ENCODE results near the gene KCNG3.

The KCNG3 gene, protein sequence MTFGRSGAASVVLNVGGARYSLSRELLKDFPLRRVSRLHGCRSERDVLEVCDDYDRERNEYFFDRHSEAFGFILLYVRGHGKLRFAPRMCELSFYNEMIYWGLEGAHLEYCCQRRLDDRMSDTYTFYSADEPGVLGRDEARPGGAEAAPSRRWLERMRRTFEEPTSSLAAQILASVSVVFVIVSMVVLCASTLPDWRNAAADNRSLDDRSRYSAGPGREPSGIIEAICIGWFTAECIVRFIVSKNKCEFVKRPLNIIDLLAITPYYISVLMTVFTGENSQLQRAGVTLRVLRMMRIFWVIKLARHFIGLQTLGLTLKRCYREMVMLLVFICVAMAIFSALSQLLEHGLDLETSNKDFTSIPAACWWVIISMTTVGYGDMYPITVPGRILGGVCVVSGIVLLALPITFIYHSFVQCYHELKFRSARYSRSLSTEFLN

GRCh38 chr2:42493468-42494354 is at the start of gene KCNG3:
Gene KCNG3 (minus strand): TSS chr2:42493982. CDS start chr2:42493501, 481 bp downstream.
- in situ Hi-C loops (cut with MboI; ENCODE audit: low sequenced_read_pairs) = no loop called here

DNA sequence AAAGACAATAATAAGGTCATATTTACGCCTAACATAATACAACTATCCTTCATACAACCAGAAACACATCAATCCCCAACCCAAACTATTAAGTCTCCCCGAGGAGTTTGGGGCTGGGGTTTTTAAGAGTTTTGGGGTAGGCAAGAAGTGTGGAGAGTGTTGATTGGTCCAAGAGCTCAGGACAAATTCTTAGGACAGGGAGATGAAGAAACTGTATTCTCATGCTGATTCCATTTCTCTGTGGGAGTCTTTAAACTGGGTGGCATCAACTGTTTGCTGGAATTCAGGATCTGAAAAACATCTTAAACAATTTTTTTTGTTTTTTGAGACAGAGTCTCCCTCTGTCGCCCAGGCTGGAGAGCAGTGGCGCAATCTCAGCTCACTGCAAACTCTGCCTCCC is 49.1 kb upstream of the KCNG3 start:
- in situ Hi-C loops (cut with MboI; ENCODE audit: low sequenced_read_pairs) = no loop called here

GRCh38 chr2:42537493-42537892 is 43.7 kb upstream of the KCNG3 start:
- in situ Hi-C loops (cut with MboI; ENCODE audit: low sequenced_read_pairs) = no loop called here

GRCh38 chr2:42532397-42532796 is 38.6 kb upstream of the KCNG3 start:
- in situ Hi-C loops (cut with MboI; ENCODE audit: low sequenced_read_pairs) = no loop called here

DNA sequence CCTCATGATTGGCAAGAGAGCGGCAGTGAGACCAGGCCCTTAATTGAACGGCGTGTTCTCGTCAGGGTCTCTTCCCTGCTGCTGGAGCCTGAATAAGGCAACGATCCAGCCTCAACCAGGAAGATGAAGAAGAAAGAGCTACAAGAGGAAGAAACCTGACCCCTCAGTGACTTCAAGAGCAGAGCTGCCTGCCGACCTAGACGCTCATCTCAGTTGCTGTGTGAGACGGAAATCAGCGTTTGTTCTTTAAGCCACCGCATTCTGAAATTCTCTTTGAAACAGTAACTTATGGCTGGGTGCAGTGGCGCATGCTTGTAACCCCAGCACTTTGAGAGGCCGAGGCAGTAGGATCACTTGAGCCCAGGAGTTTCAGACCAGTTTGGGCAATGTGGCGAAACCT is 29.6 kb upstream of the KCNG3 start:
- in situ Hi-C loops (cut with MboI; ENCODE audit: low sequenced_read_pairs) = loop anchor here (25.0 kb wide), 1 partner anchor 264 kb away; the partner anchor contains the start of gene HAAO

GRCh38 chr2:42522035-42522434 is 28.3 kb upstream of the KCNG3 start:
- in situ Hi-C loops (cut with MboI; ENCODE audit: low sequenced_read_pairs) = loop anchor here (25.0 kb wide), 1 partner anchor 265 kb away; the partner anchor contains the start of gene HAAO

DNA sequence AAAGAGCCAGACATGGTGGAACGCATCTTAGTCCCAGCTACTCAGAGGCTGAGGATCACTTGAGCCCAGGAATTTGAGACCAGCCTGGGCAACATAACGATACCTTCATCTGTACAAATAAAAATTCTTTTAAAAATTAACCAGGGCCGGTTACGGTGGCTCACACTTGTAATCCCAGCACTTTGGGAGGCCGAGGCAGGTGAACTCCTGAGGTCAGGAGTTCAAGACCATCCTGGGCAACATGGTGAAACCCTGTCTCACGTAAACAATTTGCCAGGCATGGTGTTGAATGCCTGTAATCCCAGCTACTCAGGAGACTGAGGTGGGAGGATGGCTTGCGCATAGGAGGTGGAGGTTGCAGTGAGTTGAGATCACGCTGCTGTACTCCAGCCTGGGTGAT is 25.8 kb upstream of the KCNG3 start:
- in situ Hi-C loops (cut with MboI; ENCODE audit: low sequenced_read_pairs) = loop anchor here (25.0 kb wide), 1 partner anchor 268 kb away; the partner anchor contains the start of gene HAAO

DNA sequence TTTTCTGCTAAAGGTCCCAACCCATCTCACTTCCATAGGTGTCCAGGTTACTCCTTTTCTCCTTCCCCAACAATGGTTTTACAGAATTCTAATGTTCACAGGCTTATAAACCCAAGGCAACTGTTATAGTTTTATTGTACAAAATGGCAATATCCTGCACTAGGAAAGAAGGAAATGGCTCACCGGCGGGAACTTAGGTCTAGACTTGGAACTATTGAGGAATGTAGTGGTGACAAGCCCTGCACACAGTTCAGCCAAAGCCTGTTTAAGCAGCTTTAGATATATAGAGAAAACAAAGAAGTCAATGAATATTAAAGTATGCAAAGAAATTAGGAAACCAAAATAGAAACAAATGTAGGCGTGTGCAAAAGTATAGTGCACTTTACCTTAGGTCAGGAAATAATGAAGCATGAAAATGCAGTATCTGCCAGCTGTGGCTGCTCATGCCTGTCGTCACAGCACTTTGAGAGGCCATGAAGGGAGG is 22.7 kb upstream of the KCNG3 start:
- in situ Hi-C loops (cut with MboI; ENCODE audit: low sequenced_read_pairs) = loop anchor here (25.0 kb wide), 1 partner anchor 271 kb away; the partner anchor contains the start of gene HAAO

- in situ Hi-C loops (cut with MboI; ENCODE audit: low sequenced_read_pairs) = loop anchor here (25.0 kb wide), 1 partner anchor 274 kb away; the partner anchor contains the start of gene HAAO
Observed at GRCh38 chr2:42513252-42513918, 19.6 kb upstream of the KCNG3 start.

- in situ Hi-C loops (cut with MboI; ENCODE audit: low sequenced_read_pairs) = loop anchor here (25.0 kb wide), 1 partner anchor 277 kb away; the partner anchor contains the start of gene HAAO
Observed at GRCh38 chr2:42510608-42511243, 16.9 kb upstream of the KCNG3 start.

- in situ Hi-C loops (cut with MboI; ENCODE audit: low sequenced_read_pairs) = loop anchor here (25.0 kb wide), 1 partner anchor 277 kb away; the partner anchor contains the start of gene HAAO
Observed at GRCh38 chr2:42510191-42510590, 16.4 kb upstream of the KCNG3 start.

GRCh38 chr2:42504364-42505230 is 10.8 kb upstream of the KCNG3 start:
- in situ Hi-C loops (cut with MboI; ENCODE audit: low sequenced_read_pairs) = loop anchor here (25.0 kb wide), 1 partner anchor 283 kb away; the partner anchor contains the start of gene HAAO

- in situ Hi-C loops (cut with MboI; ENCODE audit: low sequenced_read_pairs) = loop anchor here (25.0 kb wide), 1 partner anchor 284 kb away; the partner anchor contains the start of gene HAAO
Observed at GRCh38 chr2:42503291-42503690, 9.5 kb upstream of the KCNG3 start.

GRCh38 chr2:42498497-42498896 is 4.7 kb upstream of the KCNG3 start:
- in situ Hi-C loops (cut with MboI; ENCODE audit: low sequenced_read_pairs) = no loop called here

DNA sequence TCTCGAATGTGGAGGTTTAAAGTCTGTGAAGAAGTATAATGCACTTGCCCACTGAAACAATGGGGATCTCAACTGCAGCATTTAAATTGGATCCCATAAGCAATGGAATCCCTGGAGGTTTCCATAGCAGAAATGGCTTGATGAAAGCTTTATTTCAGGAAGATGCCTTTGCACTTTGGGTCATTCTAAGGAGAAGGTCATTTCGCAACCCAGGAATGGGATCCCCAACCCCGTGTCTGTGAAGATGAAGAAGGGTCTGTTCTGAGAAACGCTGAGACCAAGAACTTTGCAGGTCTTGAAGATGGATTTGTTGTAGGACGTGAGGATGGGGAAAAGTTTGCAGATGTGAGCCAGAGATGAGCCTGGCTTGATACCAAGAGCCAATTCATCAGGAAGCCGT is 1.8 kb upstream of the KCNG3 start:
- in situ Hi-C loops (cut with MboI; ENCODE audit: low sequenced_read_pairs) = no loop called here

GRCh38 chr2:42495234-42495581 is 1.4 kb upstream of the KCNG3 start:
- in situ Hi-C loops (cut with MboI; ENCODE audit: low sequenced_read_pairs) = no loop called here

DNA sequence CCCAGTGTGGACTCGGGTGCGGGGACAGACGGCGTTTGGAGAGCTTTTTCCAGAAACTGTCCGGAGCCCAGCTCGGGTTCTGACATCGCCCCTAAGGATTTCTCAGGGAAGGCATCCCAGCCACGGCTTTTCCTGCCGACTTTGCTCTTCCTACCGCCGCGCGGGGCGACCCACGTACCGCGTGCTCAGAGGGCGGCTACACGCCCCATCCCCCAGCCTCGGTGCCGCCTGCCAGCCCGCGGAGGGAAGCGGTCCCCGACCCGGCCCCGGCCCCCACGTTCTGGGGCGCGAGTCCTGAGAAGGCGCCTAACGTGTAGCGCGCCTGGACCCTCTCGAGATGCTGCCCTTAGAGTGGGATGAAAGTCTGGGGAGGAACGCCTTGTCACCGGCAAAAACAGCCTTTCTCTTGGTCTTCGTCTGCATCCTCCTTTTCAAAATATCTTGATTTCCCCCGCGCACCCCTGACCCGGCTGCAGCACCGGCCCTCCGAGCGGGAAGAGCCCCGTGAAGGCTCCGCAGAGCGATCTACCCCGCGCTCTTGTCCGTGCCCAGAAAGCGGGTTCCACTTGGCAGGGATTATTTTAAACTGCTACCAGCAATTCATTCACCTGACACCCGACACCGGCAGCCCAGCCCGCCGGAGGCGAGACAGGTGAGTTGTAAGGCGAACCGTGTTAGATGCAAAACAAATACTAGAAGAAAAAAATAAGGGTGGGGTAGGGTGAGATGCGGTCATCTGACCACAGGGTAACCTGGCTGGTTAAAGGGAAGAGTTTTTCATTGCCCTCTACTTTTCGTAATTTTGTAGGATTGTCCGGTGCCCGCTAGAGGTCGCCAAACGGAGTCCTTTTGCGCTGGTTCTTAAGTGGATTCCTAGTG is 812 bp upstream of the KCNG3 start:
- in situ Hi-C loops (cut with MboI; ENCODE audit: low sequenced_read_pairs) = no loop called here
